GM18526 (cell line): ENCODE data around the gene ZNF185.

Source experiments
- POLR2A ChIP-seq: IDR thresholded peaks from 3 replicates; pipeline ENCODE4 v1.6.1; 2011; ENCODE audit not compliant: insufficient read length; ENCODE audit errors: extremely low read depth

The ZNF185 gene

DNA sequence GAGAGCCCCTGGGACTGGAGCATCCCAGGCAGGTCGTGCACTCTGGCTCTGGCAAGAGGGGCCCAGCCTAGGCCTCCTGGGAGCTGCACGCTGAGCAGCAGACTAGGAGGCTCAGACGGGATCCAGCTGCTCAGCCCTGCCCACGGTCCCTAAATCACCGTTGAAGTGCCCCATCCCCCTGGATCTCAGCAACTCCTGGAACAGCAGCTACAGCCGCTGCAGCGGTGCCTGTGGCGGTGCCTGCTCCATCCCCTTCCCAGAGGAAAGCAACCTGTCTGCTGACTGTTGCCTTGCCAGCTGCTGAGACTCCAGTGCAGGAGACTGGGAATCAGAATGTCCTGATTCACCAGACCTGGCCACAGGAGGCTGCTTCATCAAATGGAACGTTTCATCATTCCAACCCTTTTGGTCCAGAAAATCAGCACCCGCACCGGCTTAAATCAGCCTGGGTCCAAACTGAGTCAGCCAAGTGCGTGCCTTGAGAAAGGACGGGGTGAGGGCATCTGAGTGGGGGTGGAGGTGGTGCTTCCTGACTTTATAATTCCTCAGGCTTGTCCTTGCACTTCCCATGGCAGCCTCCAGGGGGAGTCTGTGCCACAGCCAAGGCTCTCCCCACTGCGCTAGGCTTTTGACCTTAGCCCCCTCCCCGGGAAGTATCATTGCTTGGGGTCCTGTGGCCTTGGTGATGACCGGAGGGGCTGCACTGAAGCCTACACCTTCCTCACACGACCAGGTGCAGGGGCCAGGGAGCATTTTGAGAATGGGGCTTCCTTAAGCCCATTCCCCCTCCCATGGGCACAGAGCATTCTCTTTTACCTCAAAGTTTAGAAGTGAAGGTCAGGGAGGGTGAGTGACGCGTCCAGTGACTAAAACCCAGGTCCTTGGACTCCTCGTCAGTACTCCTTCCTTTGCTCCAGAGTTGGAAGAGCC lies 6.5 kb downstream of the ZNF185 start:
- no peak for TF ChIP-seq POLR2A

DNA sequence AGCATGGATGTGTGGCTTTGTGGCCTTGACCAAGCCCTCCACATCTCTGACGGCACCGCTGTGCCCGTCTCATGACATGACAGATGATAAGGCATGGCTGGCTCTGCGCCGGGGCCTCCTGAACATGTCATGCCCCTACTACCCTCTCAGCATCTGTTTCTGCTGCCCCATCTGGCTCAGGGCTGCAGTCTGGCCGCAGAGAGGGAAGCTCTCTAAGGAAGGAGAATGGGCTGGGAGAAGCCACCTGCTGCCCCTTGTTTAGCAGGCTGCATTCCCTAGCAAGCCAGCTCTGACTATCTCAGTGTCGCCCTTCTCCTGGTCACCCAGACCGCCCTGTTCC lies 7.2 kb downstream of the ZNF185 start:
- no peak for TF ChIP-seq POLR2A

DNA sequence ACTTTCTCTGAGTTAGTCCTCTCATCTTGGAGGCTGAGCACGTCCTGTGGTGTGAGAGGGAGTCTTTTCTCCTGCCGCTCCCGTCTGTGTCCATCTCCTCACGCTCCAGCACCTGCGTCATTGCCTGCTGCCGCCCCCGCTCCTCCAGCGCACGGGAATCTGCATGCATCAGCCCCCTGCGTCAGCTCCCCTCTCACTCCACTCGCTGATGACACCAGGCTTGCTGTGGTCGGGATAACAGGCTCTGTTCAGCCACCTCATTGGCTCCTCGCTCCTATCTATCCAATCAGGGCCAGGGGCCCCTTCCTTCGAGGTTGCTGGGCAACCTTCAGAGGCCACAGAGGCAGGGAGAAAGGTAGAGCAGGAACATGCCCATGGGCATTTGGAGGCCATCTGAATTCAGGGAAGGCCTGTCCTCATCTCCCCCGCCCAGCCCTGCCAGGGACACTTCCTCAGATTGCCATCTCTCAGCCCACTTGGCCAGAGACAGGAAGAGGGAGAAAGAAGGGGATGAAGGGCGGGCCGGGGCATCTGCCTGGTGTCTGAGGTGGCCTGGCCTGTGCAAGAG lies 9.3 kb downstream of the ZNF185 start:
- no peak for TF ChIP-seq POLR2A

DNA sequence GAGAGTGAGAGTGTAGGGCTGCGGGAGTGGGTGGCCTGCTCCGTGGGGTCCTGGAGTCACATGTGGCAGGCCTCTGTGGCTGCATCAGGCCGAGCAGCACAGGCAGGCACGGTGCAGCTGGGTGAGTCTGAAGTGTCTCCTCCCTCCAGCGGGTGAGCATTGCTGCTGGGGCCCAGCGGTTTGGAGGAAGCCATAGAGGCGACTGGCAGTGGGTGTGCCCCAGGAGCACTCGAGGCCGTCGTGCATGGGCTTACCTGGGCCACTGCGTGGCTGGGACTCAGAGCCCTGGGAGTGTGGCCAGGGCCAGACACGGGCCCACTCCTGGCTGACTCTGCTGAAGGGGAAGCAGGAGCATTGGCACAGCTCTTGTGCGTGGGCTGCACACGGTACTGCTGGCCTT lies 10.6 kb downstream of the ZNF185 start:
- TF ChIP-seq POLR2A = no peak

DNA sequence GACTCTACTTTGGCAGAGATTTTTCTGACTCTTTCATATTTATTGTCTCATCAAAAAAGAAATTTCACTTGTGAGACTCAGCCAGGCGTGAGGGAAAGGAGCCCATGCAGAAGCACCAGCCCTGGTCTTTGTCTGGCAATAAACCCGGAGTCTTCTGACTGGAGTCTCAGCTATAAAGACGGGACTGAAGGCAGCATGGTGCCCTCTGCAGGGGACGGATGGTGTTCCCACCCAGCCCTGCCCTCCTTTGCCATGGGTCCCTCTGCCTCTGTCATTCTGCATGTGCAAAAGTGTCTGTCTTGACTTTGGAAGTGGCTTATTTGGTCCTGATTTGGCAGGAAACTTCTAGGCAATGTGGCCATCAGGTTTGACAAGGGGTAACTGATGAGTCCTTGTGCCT lies 14.2 kb downstream of the ZNF185 start:
- TF ChIP-seq POLR2A = no peak

DNA sequence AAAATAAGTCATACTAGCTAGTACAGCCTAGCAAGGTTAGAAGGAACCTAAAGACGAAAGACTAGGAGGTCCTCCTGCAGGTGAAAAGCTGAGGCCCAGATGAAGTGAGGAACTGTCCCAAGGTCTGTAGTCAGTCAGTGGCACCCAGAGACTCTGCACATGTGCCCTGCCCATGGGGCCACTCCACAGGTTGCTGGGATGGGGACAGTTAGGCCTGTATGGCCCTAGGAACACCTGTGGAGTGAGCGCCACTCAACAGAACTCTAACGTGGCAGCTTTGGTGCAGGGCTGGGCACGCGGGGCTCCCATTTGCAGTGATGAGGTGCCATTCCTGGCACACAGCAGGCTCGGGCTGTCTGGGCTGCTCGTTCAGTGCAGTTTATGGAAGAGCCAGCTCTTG lies 14.8 kb downstream of the ZNF185 start:
- TF ChIP-seq POLR2A = no peak

DNA sequence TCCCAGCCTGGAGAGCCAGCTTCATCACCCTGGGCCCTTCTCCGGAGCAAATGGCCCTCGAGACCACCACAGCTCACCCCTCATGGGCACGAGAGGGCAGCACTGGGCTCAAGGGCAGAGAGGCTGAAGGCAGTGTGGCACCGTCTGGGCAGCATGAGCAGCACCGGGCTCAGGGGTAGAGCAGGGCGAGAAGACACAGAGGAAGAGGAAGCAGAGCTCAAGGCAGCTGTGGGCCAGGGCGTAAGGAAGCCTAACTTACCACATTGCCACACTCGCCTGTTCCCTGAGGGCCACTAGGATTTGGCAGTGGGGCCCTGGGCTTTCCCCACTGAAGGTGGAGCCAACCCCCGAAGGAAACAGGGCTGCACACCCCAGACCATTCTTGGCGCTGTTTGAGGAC lies 15.5 kb downstream of the ZNF185 start:
- TF ChIP-seq POLR2A = no peak

DNA sequence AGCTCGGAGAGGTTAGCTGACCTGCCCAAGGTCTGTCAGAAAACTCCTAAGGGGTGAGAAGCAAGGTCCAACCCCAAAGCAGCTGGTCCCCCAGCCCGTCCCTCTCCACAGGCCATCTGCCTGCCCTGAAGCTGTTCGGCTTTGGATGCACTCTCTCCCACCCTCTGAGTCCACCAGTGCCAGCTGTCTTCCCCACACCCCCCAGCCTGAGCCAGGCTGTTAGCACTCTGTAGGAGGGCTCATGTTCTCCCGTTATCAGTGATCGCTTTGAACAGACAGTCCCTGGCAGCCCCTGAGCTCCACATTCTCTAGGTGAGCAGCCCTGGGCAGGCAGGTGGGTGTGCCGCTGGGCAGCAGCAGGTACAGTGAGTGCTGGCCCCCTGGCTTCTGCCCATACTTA lies 16.0 kb downstream of the ZNF185 start:
- TF ChIP-seq POLR2A = no peak

DNA sequence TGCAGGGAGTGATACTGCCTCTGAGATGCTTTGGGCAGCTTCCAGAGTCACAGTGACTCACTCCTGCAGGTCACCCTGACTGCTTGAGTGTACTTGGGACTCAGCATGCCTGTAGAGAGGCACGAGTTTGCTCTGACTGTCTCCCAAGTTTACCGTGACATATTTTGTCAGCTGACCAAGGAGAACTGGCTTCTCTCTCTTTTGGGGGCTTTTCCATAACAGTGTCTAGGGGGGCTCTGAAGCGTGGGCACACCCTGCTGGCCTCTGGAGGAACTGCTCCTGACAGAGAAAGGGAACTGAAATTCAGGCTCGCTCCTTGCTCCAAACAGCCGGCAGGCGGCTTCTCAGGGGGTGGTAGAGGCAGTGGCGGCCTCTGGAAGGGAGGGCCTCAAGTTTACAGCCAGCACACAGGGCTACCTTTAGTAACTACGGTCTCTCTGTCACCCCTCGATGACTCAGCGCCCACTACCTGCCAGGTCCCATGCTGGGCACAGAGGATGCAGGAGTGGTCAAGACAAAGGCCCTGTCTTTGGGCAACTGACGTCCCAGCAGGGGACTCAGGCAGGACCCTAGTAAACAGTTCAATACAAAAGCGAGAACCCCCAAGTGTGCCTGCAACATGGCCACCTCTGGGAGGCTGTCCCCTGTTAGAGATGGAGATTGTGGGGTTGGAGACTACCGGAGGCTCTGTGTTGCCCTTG lies 17.8 kb downstream of the ZNF185 start:
- no peak for TF ChIP-seq POLR2A

DNA sequence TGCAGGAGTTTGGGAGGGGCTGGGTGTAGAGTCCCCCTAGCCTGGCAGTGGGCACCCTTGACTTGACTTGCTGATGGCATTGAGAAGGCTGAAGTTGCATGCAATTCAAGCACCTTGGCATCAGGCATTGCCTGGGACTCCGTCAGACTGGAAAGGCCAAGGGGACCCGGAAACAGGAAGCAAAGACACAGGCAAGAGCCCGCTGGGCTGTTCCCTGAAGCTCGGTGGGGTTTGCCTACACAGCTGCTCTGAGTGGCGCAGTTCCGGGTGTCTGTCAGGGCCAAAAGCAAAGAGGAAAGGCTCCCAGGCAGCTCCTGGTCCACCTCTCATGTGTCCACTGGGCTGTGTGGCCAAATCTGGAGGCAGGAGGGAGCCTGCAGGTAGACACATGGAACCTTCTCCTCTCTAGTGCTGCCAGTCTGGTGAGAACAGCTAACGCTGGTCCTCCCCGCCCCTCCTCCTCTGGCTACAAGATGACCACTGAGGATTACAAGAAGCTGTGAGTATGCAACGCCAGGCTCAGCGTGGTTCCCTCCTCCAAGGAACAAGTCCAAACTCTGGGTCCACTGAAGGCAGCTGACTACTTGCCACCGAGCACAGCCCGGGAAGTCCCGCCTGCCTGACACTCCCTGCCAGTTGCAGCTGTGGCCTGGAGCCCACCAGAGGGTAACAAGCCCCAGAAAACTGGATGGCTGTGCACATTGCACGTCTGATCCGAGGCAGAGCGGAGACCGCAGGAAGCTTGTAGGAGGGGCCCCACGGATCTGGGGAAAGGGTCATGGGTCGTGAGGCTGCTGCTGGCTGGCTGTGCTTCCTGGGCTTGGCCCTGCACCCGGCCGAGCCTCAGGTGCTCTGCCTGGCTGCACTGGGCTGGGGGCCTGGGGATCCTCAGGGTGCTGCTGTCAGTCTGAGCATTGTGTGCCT lies 20.1 kb downstream of the ZNF185 start:
- TF ChIP-seq POLR2A = no peak

DNA sequence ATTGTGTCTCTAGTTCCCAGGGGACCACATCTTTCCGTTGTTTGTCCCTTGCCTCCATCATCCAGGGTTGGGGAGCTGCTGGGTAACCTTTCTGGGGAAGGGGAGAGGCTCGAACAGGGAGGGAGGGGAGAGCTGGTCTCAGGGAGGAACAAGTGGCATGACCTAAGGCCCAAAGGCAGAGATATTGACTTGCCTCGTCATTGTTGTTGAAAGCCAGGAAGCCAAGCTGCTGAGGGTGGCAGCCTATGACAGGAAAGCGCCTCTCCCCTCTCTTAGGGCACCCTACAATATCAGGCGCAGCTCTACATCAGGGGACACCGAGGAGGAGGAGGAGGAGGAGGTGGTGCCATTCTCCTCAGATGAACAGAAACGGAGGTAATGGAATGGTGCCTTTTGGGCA lies 20.8 kb downstream of the ZNF185 start:
- TF ChIP-seq POLR2A = no peak

DNA sequence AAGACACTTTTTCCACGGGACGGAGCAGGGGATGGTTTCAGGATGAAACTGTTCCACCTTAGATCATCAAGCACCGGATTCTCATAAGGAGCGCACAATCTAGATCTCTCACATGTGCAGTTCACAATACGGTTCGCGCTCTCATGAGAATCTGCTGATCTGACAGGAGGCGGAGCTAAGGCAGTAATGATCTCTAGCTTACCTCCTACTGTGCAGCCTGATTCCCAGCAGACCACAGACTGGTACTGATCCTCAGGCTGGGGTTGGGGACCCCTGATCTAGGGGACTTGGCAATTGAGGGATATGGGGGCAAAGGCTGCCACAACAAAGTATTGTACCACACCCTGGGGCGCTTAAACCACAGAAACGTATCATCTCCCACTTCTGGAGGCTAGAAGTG lies 25.7 kb downstream of the ZNF185 start:
- TF ChIP-seq POLR2A = no peak

DNA sequence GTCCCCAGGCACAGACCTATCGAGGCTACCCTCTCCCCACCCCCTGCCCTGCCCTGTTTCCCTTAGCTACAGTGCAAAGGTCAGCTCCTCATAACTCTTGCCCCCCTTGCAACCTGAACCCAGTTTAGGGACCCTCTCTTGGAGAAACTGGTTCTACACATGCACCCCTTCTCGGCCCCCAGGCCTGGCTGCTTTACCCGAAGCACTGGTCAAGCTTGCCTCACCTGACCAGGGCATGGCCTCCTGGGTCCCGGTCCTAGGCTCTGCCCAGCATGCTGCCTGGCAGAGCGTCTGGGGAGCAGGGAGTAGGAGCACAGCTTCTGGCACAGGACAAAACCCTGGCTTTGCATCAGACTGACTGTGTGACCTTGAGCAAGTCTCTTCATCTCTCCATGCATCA lies 28.0 kb downstream of the ZNF185 start:
- no peak for TF ChIP-seq POLR2A

DNA sequence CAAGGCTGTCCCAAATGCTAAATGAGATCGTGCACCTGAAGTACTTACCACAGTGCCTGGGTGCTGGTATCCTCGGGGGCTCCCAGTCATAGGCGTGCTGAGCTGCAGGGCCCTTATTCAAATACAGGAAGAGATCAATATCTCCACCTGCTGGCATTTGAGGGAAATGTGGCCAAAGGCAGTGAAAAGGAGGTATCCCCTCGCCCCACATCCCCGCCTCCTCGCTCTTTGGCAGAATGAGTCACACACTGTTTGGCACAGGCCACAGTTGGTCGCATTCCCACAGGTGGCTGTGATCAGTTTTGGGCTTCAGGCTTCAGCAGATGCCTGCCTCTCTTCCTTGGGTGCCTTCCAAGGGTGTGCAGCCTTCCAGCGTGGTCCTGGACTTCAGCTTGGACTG lies 28.4 kb downstream of the ZNF185 start:
- TF ChIP-seq POLR2A = no peak

DNA sequence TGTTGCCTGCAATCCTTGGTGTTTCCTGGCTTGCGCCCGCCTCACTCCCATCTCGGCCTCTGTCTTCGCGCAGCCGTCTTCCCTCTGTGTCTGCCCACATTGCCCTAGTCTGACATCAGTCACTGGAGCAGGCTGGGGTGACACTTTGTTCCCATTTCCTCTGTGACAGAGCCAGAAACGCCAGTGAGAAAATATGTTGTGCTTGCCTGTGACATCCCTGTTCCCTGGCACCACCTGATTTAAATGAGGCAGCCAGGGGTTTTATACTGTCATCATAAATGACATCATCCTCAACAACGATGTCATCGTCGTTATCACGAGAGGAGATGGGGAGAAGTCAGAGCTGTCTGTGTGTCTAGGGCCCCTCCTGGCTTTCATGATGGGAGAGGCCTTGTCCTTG lies 29.1 kb downstream of the ZNF185 start:
- TF ChIP-seq POLR2A = no peak
